SH-SY5Y (cell line): ENCODE measurements around the gene PRR20A.

Source experiments
- GATA2 ChIP-seq: IDR thresholded peaks from 2 replicates; pipeline ENCODE4 v1.6.1; 2011; ENCODE audit warnings: mild to moderate bottlenecking, low read depth, low read length
- GATA3 ChIP-seq: IDR thresholded peaks from 2 replicates; pipeline ENCODE4 v1.6.1; 2011; ENCODE audit warnings: low read depth, mild to moderate bottlenecking, low read length, moderate library complexity

DNA sequence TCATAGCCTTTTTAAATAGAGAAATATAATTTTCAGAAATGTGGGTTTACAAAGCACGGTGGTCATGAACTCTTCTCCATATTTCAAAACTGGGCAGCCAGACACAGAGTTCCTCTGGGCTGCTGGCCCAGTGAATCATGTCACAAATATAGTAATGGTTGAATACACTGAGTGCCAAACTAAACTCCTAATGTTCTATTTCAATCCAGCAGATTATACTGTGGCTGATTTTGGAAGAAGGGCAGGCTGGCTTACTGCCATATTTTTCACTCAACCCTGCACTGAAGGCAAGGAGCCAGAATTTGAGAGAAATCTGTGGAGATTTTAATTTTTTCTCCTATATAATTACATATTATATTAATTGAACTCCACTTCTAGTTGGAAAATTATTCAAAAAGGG is 17.0 kb upstream of the PRR20A start:
- TF ChIP-seq GATA2 (no peak), GATA3 (no peak)
